Measurements from ENCODE around the gene CDH23.

GRCh38 chr10:71735709-71736569 is 339.2 kb downstream of the CDH23 start:
- TF ChIP-seq POLR2AphosphoS5 (IDR thresholded peaks at IDR 0.05; ENCODE audit: low read depth, low read length) (no peak), TAF1 (IDR thresholded peaks at IDR 0.05; ENCODE audit: borderline replicate concordance, insufficient read depth, low read length) (no peak)
